ENCODE measurements around the gene TP53.

- TF ChIP-seq CTCF (IDR thresholded peaks at IDR 0.05): no peak
- TF ChIP-seq POLR2AphosphoS5 (IDR thresholded peaks at IDR 0.05): no peak
- TF ChIP-seq POLR2A (IDR thresholded peaks at IDR 0.05): no peak
- TF ChIP-seq EP300 (IDR thresholded peaks at IDR 0.05): no peak
Measured at GRCh38 chr17:7706631-7707354, 19.5 kb upstream of the TP53 start.

Measured in sigmoid colon (tissue), 4 donors.